Bronchial smooth muscle cell (primary cell): ENCODE measurements around the gene ATG9A. TPM values are rescaled to one million over a fixed set of nuclear protein-coding genes. Genes with fewer than 3 reads are reported as not detected.

ENCODE experiments used
- total RNA-seq: library from RNA; depleted of rRNA; stranded (reverse); fragments of >200 nt; gene quantifications from 2 replicates; pipeline ENCODE4 v1.2.1, GENCODE V29; 2014

ATG9A gene, protein sequence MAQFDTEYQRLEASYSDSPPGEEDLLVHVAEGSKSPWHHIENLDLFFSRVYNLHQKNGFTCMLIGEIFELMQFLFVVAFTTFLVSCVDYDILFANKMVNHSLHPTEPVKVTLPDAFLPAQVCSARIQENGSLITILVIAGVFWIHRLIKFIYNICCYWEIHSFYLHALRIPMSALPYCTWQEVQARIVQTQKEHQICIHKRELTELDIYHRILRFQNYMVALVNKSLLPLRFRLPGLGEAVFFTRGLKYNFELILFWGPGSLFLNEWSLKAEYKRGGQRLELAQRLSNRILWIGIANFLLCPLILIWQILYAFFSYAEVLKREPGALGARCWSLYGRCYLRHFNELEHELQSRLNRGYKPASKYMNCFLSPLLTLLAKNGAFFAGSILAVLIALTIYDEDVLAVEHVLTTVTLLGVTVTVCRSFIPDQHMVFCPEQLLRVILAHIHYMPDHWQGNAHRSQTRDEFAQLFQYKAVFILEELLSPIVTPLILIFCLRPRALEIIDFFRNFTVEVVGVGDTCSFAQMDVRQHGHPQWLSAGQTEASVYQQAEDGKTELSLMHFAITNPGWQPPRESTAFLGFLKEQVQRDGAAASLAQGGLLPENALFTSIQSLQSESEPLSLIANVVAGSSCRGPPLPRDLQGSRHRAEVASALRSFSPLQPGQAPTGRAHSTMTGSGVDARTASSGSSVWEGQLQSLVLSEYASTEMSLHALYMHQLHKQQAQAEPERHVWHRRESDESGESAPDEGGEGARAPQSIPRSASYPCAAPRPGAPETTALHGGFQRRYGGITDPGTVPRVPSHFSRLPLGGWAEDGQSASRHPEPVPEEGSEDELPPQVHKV
- 24.3 and 26.4 TPM in 2 replicates for total RNA-seq

DNA sequence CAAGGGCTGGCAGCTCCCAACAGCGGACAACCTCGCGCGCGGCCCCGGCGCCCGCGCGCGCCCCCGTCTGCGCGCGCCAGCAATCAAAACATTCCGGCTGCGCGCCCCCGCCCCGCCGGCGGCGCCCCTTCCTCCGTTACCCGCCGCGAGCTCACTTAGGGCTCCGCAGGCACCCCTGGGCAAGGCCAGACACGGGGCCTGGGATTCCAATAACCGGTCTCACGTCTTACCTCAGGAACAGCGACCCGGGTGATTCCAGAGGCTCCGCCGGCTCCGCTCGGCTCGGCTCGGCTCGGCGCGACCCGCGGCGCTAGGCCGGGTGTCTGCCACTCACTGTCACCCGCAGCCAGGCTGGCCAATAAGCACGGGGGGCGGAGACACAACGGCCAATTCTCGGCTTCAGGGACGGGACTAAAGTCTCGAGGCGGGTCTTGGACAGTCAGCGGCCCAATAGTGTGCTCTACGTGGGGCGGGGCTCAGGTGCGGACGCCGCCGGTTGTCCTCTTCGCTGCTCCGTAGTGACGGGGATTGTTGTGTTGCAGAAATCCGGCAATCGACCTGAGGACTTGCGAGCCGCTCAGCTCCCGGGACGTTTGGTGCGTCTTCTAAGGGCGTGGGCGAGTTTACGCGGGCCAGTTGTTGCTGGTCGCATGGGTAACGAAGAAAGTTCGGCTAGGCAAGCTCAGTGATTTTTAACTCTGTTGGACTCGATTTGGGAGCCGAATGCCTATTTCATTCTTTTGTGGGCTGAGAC, at the start of gene ATG9A, which contains the start of gene ANKZF1:
TSS of gene ATG9A (minus strand) at position 332 of the 754 bp plus-strand sequence. CDS start 1,612 bp downstream, outside the sequence.
TSS of gene ANKZF1 (plus strand) at position 502 of the 754 bp plus-strand sequence. CDS start 452 bp downstream, outside the sequence.

DNA sequence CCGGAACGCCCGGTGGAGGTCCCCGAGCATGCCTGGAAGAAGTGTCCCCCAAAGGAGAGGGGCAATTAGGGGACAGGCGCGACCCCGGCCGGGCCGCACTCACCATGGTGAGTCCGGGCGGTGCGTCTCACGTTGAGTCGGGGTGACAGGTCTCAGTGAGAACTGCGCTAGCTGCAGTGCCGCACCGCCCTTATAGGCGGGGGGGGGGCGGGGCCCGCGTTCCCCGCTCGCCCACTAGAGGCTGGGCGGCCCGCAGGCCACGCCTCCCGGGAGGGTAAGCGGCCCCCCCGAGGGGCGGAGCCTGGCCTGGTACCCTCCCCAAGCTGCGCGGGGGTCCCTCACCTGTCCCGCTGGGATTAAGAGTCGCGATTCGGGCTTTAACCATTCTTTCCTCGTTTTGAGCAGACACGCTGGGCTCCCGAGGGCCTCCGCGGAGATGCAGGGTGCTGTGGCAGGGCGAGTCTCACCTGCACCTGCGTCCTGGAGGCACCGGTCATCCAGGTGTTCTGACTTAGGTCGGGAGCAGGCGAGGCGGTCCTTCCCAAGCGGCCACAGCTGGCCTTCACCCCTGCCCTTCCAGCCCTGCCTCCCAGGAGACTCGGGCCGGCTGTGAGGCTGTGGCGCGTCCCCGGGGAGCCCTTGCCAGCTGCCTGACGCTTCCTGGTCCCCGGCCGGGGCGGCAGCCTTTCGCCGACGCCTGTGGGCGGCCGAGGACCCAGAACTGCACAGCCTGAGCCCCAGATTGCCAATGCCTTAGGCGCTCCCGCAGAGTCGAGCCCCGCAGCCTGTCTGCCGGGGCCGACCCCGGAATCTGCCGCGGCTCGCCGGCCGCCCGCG, 24.5 kb upstream of the ATG9A start, which contains the start of gene TUBA4A:
TSS of gene TUBA4A (minus strand) at position 166 of the 837 bp plus-strand sequence. CDS start at position 106, 60 bp downstream.

DNA sequence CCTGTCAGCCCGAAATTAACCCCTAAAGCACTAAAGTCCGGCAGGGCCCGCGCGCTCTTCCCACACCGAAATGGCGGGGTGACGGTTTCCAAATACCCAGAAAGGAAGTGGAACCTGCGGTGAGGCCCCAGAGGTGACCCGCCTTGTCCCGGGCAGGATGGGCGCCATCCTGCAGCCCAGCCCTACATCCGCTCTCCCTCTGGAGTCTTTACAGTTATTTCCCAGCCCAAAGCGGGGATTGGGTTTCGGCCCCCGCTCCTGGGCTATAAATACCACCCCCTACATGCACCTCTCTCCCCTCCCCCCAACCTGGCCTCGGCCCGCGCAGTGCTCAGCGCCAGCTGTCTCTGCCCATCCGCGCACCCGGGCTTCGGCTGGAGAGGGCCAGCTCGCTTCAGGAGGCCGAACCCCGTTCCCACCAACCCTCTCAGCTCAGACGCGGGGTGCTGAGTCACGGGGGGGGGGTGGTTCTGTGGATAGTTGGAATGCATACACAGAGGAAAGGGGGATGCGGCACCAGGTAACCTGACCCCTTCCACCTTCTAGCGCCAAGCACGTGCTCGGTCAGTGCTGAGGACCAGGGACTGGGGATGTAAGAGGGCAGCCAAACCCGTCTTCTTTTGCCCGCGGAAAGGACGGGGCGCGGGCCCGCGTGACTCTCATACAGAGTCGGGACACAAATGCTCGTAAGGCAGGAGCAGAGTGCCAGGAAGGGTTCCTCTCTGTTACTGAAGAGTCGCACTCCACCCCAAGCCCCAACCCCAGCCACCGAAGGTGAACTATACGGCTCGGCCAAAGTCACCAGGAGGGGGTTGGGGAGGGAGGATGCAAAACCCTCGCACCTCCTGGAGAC, 23.7 kb upstream of the ATG9A start, which contains the start of gene TUBA4B:
TSS of gene TUBA4B (plus strand) at position 344 of the 853 bp plus-strand sequence. CDS start at position 509, 165 bp downstream.

DNA sequence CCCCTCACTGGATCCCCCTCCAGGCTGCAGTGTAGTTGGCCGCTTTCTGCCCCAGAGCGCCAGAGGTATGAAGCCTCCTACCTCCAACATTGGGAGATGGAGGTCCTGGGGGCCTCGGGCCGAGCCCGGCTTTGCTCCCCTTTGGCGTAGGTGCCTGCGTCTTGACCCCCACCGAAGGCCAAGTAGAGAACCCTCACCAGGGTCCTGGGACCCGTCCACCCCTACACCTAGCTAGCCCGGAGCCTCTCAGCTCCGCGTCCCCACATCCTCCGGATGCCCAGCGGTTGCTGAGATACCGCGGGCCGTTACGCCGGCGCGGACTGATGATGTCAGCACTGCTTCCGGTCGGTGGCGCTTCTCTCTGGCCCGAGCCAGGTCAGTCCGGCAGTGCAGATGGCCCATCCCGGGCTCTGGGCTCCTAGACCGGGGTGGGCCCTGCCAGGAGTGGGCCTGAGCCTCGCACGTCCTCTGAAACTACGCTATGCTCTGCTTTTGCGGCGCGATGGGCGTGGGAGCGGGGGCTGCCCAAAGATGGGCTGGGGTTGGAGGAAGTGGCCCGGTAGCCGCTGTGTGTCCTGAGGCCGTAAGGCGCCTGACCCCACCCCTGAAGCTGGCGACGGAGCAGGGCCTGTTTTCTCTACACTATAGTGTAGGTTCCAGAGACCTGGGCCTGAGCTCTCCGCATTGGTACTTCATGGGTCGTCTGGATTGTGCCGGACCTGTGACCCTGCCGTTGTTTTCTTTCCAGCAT, 15.9 kb upstream of the ATG9A start, which contains the start of the genes GLB1L and STK16:
TSS of gene GLB1L (minus strand) at position 297 of the 751 bp plus-strand sequence. CDS start 1,871 bp downstream, outside the sequence.
TSS of gene STK16 (plus strand) at position 332 of the 751 bp plus-strand sequence. CDS start 521 bp downstream, outside the sequence.

DNA sequence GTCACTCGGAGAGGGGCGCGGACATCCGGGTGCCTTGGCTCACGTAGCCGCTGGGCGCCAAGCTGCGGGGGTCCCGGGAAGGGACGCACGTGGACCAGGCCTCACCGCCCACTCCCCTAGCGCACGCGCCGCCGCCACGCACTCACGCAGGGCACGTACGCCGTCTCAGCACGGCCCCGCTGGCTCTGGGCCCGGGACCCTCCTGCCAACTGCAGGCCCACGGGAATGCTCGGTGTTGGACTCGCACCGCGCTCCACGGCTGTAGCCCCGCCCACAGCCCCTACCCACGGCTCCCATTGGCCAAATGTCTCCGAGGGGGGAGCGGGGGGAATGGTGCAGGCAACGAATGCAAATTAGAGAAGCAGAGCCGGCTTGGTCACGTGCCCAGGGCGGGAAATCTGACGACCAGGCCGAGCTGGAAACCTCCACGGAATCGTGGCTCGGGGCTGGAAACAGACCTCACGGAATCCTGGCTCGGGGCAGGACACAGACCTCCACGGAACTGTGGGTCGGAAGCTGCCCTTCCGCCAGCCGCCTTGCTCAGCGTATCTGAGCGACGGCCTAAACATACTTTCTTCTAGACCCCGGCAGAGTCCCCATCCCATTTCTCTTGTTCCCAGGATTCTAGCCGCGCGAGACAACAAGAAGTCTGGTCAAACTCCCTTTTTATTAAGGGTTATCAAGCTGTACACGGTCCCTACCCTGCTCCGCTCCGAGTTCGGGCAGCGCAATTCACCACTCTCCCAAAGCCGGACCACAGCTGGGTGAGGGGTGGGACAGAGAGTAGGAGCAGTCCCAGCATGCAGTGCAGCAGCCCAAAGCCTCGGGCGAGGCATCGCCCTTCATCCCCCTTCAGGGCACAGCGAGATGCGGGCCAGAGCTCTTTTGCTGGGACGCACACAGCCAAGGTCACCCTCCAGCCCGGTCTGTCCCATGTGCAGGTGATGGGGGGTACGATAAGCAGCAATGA, 10.4 kb downstream of the ATG9A start, which contains the start of gene ABCB6:
TSS of gene ABCB6 (minus strand) at position 227 of the 970 bp plus-strand sequence. CDS start 285 bp downstream, outside the sequence.

DNA sequence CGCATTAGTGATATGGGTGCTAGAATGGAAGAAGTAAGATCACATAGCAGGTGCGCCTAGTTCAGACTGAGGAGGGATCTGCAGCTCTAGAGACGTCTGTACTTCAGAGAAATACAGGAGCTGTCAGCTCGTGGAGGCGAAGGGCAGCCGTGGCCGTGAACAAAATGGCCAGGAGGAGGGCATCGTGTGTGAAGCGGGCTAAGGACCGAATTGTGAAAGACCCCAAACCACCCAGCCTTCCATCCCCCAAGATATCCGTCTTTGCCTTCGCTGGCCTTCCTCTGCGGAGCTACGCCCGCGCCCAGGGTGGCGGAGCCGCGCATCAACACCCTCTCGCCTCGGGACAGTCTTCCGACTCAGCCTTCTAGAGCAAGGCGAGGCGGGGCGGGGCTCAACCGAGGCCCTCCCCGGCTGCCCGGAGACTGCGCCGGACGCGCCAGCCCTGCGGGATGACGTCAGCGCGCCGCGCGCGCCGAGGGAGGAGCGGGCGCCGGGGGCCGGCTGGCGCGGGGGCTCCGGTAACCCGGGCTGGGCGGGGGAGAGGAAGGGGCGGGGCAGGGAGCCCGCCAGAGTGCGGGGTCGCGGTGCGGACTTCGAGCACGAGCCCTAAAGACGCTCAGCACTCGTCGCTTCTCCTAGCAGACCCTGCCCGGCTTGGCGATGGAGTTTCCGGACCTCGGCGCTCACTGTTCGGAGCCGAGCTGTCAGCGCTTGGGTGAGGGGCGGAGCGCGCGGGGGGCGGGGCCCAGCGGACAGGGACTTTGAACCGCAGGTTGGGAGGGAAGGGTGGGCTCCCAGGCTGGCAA, 22.9 kb downstream of the ATG9A start, which contains the start of gene ZFAND2B:
TSS of gene ZFAND2B (plus strand) at position 455 of the 806 bp plus-strand sequence. CDS start at position 661, 206 bp downstream.

DNA sequence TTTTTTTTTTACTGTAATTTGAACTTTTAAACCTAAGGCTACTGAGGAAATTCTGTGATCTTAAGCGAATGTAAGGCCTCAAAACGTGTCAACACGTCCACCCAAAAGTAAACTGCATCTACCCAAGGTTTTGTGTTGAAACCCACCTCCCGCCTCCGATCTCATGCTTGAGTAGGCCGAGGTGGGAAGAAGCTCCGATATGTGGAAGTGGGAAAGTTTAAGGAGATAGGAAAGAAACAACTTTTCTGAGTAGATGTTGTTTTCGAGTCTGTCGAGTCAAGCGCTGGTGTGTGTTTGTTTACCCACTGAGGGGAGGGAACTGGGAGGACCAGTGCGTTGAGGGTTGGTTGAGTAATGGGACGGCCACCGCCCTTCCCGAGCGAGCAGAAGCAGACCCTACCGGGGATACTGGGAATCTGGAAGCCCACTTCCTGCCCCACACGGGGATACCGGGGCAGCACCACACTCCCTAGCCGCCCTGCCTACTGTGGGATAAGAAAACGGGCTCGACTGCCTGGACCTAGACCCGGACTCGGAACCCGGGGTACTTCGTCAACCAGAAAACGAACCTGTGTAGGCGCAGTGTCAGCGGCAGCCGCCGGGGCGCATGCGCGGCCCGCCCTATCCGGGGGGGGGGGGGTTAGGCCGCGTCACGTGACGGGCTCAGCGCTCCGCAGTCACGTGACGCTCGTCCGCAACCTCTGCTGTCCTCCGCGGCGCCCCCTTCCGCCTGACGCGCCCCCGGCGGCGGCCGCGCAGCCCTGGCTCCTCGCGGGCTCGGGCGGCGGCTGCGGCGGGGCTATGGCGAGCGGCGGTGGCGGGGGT, 51.7 kb downstream of the ATG9A start, which contains the start of gene RETREG2:
TSS of gene RETREG2 (plus strand) at position 724 of the 825 bp plus-strand sequence. CDS start at position 802, 78 bp downstream.

DNA sequence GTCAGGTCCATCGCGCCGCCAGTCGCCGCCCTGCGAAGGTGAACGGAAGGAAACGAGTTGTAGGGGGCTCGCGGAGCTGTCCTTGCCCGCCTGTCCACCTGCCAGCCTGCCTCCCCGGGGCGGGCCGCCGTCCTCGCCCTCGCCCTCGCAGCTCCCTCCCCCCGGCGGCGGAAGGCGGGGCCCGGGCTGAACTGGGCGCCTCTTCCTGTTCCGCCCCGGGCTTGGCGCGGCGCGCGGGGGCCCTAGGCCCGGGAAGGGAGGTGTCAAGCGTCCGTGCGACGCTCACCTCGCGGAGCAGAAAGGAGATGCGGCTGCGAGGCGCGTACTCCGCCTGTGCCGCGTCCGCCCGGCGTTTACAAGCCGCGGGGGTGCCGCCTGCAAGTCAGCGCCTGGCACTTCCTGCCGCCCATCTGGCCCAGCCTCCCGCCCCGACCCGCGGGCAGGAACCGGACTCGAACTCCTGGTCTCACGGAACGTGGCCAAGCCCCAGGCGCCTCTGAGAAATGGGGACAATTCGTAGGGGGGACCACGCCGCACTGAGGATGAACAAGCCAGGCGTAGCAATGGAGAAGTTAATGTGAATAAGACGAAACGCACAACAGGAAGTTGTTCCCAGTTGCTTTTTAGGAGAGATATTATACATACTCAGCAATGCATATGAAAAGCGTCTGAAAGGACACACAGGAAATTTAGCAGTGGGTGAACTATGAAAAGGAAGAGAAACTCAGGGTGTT, 52.5 kb downstream of the ATG9A start, which contains the start of gene CNPPD1:
TSS of gene CNPPD1 (minus strand) at position 108 of the 734 bp plus-strand sequence. CDS start at position 11, 97 bp downstream.

DNA sequence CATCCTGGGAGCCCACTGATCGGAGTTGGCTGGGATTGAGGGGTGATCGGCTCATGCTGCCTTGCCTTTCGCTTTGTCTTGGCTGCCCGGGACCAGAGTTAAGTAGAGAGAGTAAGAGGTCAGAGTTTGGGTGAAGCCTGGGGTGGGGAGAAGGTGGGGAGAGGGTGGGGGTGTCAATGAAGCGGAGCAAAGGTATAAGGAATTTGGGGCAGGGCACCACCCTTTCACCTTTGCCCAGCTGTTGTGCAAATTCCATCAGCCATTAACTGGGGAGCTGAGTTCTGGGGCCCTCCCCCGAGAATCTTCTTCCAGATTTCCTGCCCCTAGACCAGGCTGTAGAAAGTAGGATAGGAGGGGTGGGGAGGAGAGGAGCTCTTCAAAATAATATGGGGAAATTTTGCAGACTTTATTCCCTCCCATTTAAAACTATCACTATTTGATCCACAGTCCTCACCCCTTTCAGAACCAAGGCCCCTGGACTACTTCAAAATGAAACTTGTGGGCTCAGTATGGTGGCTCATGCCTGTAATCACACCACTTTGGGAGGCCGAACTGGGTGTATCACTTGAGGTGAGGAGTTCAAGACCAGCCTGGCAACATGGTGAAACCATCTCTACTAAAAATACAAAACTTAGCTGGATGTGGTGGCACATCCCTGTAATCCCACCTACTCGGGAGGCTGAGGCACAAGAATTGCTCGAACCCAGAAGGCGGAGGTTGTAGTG, 59.3 kb downstream of the ATG9A start, which contains the start of gene SLC23A3:
TSS of gene SLC23A3 (minus strand) at position 100 of the 725 bp plus-strand sequence. CDS start at position 55, 45 bp downstream.

Other genes with a start within 250 kb of the ATG9A start
- gene FEV, start 244.5 kb downstream of the ATG9A start, total RNA-seq: not detected in 2 replicates
- not detected in 2 replicates for gene CRYBA2, start 236.2 kb downstream of the ATG9A start, total RNA-seq
- gene CFAP65, start 188.1 kb downstream of the ATG9A start, total RNA-seq: under 0.01 TPM in 1 of 2 replicates, not detected in the other
- under 0.01 TPM in 1 of 2 replicates, not detected in the other for gene IHH, start 168.7 kb downstream of the ATG9A start, total RNA-seq
- 14.2 and 17.5 TPM in 2 replicates for gene NHEJ1, start 68.8 kb downstream of the ATG9A start, total RNA-seq
- 0.63 and 2.5 TPM in 2 replicates for gene SLC23A3, start 59.6 kb downstream of the ATG9A start, total RNA-seq
- 24.7 and 27.0 TPM in 2 replicates for gene CNPPD1, start 52.7 kb downstream of the ATG9A start, total RNA-seq
- 69.0 and 78.2 TPM in 2 replicates for gene RETREG2, start 51.4 kb downstream of the ATG9A start, total RNA-seq
- gene ZFAND2B, start 22.9 kb downstream of the ATG9A start, total RNA-seq: 22.2 and 26.7 TPM in 2 replicates
- 26.8 and 61.6 TPM in 2 replicates for gene ABCB6, start 10.7 kb downstream of the ATG9A start, total RNA-seq
- gene ANKZF1, start 170 bp upstream of the ATG9A start, total RNA-seq: 18.0 and 20.5 TPM in 2 replicates
- 11.6 and 18.6 TPM in 2 replicates for gene GLB1L, start 15.8 kb upstream of the ATG9A start, total RNA-seq
- 27.7 and 47.0 TPM in 2 replicates for gene STK16, start 15.8 kb upstream of the ATG9A start, total RNA-seq
- under 0.01 TPM in 1 of 2 replicates, not detected in the other for gene TUBA4B, start 23.6 kb upstream of the ATG9A start, total RNA-seq
- gene TUBA4A, start 24.3 kb upstream of the ATG9A start, total RNA-seq: 9.4 and 17.8 TPM in 2 replicates
- gene DNAJB2, start 49.7 kb upstream of the ATG9A start, total RNA-seq: 53.9 and 109 TPM in 2 replicates
- 7.2 and 12.6 TPM in 2 replicates for gene PTPRN, start 79.8 kb upstream of the ATG9A start, total RNA-seq
- gene RESP18, start 103.1 kb upstream of the ATG9A start, total RNA-seq: not detected in 2 replicates
- gene DNPEP, start 158.3 kb upstream of the ATG9A start, total RNA-seq: 78.2 and 137 TPM in 2 replicates
- 2.4 and 2.7 TPM in 2 replicates for gene DES, start 188.7 kb upstream of the ATG9A start, total RNA-seq
- 7.8 and 9.1 TPM in 2 replicates for gene SPEG, start 205.2 kb upstream of the ATG9A start, total RNA-seq